GM04504 (cell line): ENCODE results near the gene ZNF611.
"Not testable (repeated sequence)": the region's sequence is repeated elsewhere in the genome, so short reads cannot be mapped to it uniquely, and the experiment has no call there.

Source experiments
- DNase-seq: peaks from one replicate; pipeline ENCODE4 v3.0.0-alpha.2; 2012; ENCODE audit warnings: low read depth

The ZNF611 gene

DNA sequence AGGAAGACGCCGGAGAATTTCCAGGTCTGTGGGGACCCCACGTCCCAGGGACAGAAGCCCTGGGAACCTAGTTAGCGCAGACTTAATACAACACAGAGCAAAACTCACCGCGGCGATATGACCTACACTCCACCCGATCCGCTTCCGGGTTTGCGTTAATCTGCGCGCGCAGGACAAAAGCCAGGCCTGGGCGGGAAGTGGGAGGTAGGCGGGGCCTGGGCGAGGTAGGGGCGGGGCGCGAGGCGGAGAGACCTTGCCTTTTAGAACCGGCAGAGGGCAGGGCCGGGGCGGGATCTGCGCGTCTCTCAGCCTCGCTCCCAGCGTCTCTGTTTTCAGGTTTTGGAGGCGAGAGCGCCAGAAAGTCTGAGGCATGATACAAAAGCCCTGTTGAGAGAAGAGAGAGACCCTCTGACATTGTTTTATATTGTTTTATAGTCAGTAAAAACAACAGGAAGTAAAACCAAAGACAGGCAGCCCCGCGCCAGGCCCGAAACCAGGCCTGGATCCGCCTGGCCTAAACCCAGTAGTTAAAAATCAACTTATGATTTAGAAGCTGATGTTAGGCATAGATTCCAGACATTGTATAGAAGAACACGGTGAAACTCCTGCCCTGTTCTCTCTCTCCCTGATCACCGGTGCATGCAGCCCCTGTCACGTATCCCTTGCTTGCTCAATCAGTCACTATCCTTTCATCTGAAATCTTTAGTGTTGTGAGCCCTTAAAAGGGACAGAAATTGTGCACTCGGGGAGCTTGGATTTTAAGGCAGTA is at the start of gene ZNF611:
ZNF611 (minus strand) TSS at position 152 of the 769 bp plus-strand sequence. CDS start 19,150 bp downstream, outside the sequence.
- peak; percentile 88 for DNase-seq

DNA sequence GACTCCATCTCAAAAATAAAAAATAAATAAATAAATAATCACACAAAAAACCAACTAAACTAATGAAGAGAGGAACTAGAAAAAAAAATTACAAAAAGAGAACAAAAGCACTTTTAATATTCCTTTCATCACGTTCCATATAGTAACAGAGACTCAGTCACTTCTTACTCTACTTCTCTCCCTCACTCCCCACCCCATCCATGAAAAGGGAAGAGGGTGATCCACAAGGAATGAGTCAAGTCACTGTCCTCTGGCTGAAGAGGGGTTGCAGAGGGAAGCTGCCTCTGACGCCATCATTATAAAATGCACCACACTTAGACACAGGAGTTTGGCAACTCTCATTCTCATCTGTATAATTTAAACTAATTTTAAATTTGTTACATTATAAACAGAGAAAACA is 48.0 kb upstream of the ZNF611 start:
- DNase-seq, result not testable (repeated sequence)

GRCh38 chr19:52778811-52779210 is 44.0 kb upstream of the ZNF611 start:
- no peak for DNase-seq

DNA sequence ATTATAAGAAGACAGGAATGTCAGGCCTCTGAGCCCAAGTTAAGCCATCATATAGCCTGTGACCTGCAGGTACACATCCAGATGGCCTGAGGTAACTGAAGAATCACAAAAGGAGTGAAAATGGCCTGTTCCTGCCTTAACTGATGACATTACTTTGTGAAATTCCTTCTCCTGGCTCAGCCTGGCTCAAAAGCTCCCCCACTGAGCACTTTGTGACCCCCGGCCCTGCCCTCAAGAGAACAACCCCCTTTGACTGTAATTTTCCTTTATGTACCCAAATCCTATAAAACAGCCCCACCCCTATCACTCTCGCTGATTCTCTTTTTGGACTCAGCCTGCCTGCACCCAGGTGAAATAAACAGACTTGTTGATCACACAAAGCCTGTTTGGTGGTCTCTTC is 21.6 kb upstream of the ZNF611 start:
- DNase-seq, result not testable (repeated sequence)

DNA sequence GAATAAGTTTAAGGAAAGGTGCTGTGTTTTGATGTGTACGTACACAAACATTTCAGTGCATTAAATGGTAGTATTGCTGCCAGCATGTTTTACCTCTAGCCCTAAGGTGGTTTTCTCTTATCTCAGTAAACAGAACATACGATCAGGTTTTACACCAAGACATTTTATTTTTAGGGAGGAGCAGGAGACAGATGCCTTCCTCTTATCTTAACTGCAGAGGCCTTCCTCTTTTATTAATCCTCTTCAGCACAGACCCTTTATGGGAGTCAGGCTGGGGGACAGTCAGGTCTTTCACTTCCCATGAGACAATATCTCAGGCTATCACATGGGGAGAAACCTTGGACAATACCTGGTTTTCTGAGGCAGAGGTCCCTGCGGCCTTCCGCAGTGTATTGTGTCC is 14.9 kb upstream of the ZNF611 start:
- no peak for DNase-seq

DNA sequence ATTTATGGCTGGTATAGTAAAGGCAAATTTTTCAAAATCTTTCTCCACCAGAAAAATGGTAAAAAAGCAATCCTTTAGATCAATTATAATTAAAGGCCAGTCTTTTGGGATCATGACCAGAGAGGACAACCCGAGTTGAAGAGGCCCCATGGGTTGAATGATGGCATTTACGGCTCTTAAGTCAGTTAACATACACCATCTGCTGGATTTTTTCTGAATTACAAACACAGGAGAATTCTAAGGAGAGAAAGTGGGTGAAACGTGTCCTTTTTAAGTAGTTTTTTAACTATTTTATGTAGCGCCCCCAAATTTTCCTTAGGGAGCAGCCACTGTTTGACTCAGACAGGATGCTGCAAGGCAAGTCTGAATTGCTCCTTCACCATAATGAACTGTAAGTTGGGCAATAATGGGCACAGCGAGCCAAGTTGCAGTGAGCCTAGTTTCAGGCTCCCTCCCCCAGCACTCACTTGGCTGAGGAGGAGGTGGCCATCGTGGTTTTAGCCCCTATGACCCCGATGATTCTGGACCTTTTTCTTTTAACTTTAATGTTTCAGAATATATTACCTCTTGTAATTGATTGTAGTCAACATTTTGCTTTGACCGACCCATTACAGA is 13.6 kb upstream of the ZNF611 start:
- no peak for DNase-seq

- not testable (repeated sequence) for DNase-seq
These were observed 11.1 kb upstream of the ZNF611 start for GRCh38 chr19:52745919-52746318.

- DNase-seq, result no peak
These were observed 8.2 kb upstream of the ZNF611 start for GRCh38 chr19:52743091-52743490.

- DNase-seq, result no peak
These were observed 7.7 kb upstream of the ZNF611 start for GRCh38 chr19:52742516-52742915.

- no peak for DNase-seq
These were observed 7.2 kb upstream of the ZNF611 start for GRCh38 chr19:52741951-52742485.

DNA sequence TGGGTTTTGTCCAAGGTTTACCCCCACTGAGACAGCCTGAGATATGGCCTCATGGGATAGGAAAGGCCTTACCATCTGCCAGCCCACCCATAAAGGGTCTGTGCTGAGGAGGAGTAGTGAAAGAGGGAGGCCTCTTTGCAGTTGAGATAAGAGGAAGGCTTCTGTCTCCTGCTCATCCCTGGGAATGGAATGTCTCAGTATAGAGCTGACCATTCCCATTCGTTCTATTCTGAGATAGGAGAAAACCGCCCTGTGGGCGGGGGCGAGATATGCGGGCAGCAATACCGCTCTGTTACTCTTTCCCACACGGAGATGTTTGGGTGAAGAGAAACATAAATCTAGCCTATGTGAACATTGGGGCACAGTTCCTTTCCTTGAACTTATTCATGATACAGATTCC is 6.5 kb upstream of the ZNF611 start:
- not testable (repeated sequence) for DNase-seq

GRCh38 chr19:52739576-52739975 is 4.7 kb upstream of the ZNF611 start:
- DNase-seq, result no peak

- DNase-seq, result no peak
These were observed 890 bp upstream of the ZNF611 start for GRCh38 chr19:52735734-52736133.

- DNase-seq, result no peak
These were observed 432 bp downstream of the ZNF611 start for GRCh38 chr19:52734331-52734892.

DNA sequence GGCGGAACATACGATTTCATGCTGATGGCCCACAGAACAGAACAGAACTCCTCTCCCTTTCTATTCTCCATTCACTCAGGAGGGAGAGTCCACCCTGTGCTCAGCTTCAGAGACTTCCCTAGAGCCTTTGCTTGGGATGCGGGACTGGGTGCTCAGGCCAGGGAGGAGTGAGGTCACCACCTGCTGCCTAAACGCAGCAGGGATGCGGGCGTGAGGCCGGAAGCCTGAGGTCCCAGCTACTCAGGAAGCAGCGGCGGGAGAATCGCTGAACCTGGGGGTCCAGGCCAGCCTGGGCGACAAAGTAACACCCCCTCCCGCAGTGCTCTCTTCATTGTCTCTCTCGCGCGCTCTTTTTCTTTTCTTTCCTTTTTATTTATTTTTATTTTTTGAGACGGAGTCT is 8.8 kb downstream of the ZNF611 start:
- not testable (repeated sequence) for DNase-seq

DNA sequence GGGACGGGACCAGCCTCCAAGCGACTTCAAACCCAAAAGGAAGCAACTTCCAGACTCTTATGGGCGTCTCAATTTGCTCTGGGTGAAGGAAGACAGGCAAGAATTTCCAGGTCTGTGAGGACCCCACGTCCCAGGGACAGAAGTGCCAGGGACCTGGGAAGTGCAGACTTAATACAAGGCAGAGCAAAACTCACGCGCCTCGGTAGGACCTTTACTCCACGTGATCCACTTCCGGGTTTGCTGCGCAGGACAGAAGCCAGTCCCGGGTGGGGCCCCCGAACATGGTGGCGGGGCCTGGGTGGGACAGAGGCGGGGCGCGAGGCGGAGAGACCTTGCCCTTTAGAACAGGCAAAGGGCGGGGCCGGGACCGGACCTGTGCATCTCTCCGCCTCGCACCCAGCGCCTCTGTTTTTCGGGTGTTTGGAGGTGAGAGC is 9.3 kb downstream of the ZNF611 start:
- no peak for DNase-seq

DNA sequence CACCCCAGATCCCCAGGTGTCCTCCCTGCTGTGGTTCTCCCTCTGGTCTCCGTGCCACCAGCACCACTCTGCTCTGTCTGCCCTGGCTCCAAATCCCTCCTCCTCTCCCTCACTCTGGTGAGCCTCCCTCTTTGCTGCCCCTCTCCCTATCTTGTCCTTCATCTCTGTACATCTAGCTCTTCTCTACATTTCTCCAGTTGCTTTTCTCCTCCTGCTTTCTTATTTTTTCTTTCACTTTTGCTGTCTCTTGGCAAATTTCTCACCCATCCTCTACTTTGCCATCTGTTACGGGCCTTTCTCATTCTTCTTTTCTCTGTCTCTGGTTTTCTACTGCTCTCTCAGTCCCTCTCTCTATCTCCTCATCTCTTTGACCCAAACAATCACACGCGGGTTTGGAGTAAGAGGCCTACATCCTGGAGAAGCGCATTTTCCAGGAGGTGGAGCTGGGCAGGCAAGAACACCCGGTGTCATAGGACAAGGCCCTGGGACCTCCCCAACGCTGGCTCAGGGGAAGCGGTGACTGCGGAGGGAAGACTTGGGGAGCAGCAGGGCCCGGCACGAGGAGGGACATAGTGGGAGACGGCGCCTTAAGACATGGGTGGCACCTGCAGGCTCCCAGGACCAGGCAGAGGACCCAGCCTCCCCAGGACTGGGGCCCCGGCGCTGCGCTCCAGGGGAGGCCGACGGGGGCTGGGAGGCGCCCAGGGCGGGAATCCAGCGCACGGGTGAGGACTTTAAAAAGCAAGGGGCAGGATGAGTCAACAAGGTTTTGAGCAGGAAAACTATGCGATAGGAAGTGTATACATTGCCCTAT is 9.9 kb downstream of the ZNF611 start:
- no peak for DNase-seq

- not testable (repeated sequence) for DNase-seq
These were observed 10.8 kb downstream of the ZNF611 start for GRCh38 chr19:52723907-52724598.

DNA sequence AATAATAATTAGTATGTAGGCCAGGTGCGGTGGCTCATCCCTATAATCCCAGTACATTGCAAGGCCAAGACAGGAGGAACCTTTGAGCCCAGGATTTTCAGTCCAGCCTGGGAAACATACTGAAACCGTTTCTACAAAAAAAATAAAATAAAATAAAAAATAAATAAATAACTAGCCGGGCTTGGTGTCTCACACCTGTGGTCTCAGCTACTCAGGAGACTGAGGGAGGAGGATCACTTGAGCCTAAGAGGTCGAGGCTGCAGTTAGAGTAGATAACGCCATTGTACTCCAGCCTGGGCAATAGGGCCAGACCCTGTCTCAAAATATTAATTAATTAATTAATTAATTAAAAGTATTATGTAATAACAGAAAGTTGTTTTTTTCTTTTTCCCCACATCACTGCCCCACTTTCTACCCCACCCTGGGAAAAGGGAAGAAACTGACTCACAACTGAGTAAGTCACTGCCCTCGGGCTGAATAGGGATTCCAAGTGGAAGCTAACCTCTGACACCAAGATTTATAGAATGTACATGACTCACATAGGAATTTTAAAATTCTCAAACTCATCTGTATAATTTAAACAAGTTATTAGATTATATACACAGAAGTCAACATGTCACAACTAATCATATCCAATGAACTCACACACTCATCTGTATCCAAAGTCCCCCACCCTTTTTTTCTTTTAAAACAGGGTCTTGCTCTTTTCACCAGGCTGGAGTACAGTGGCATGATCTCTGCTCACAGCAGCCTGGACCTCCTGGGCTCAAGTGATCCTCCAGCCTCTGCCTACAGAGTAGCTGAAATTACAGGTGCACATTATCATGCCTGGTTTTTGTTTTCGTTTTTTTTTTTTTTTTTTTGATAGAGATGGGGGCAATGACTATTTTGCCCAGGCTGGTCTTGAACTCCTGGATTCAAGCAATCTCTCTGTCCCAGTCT is 12.5 kb downstream of the ZNF611 start:
- DNase-seq, result peak; percentile 83

DNA sequence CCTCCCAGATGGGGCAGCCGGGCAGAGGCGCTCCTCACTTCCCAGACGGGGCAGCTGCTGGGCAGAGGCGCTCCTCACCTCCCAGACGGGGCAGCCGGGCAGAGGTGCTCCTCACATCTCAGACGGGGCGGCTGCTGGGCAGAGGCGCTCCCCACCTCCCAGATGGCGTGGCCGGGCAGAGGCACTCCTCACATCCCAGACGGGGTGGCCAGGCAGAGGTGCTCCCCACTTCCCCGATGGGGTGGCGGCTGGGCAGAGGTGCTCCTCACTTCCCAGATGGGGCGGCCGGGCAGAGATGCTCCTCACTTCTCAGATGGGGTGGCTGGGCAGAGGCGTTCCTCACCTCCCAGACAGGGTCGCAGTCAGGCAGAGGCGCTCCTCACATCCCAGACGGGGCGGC is 14.3 kb downstream of the ZNF611 start:
- not testable (repeated sequence) for DNase-seq
